ENCODE measurements around the gene ZNF598.

GRCh38 chr16:1966460-1966859 lies 43.2 kb downstream of the ZNF598 start, which contains the start of gene RNF151:
- TF ChIP-seq CTCF (CRISPR knock-in tag; IDR thresholded peaks at IDR 0.05) (no peak), ZBTB1 (CRISPR knock-in tag; IDR thresholded peaks at IDR 0.05; ENCODE audit: borderline replicate concordance) (no peak), ZBTB8A (CRISPR knock-in tag; IDR thresholded peaks at IDR 0.05; ENCODE audit: borderline replicate concordance, low read depth) (no peak), FOXK2 (IDR thresholded peaks at IDR 0.05) (no peak), PBX3 (CRISPR knock-in tag; IDR thresholded peaks at IDR 0.05; ENCODE audit: borderline replicate concordance) (no peak), ZNF264 (CRISPR knock-in tag; IDR thresholded peaks at IDR 0.05) (no peak), AFF4 (CRISPR knock-in tag; IDR thresholded peaks at IDR 0.05) (no peak), ZNF557 (CRISPR knock-in tag; IDR thresholded peaks at IDR 0.05) (no peak)

Measured in HepG2 (cell line).